SK-N-SH (cell line): ENCODE results near the gene PPP1R1A. TPM values are rescaled to one million over a fixed set of nuclear protein-coding genes. Genes with fewer than 3 reads are reported as not detected.

Experiments
- CTCF ChIA-PET: fragments of 300-600, 350-600 bp; formaldehyde crosslinking; extraction: SDS; loops from one replicate; lab custom pipeline; 2021; lab: Yijun Ruan, JAX
- POLR2A ChIA-PET: fragments of 350-600 bp; sonication (Branson Sonifier 250); formaldehyde crosslinking; extraction: SDS; loops from one replicate; lab custom pipeline; 2020; ENCODE audit warnings: antibody characterized with exemption, inconsistent platforms; lab: Yijun Ruan, JAX
- DNase-seq: peaks from one replicate; pipeline ENCODE4 v3.0.0; 2012
- H2AFZ ChIP-seq: fragments of 200-600 bp; sonication (generic); 2 replicates; pipeline ENCODE4 v1.8.1; 2016; ENCODE audit warnings: antibody characterized with exemption, mild to moderate bottlenecking, low read depth
- H3F3A ChIP-seq: fragments of 200-600 bp; sonication (generic); replicated peaks from 2 replicates; pipeline ENCODE3; 2016; ENCODE audit warnings: antibody characterized with exemption, mild to moderate bottlenecking; ENCODE audit not compliant: insufficient read depth
- H3K27ac ChIP-seq, 2 experiments: fragments of 200-500 bp in 1 of 2; fragments of 200-600 bp in 1 of 2; sonication (Bioruptor generic) in 1 of 2; sonication (generic), shearing (Covaris generic) in 1 of 2; 2 replicates each; pipeline versions ENCODE4 v1.5.1 to v1.6.1; 2014 to 2016; ENCODE audit warnings: low read depth in 2 of 2, inconsistent platforms in 1 of 2, low read length in 1 of 2, mild to moderate bottlenecking in 1 of 2, mixed read lengths in 1 of 2
- H3K27me3 ChIP-seq: fragments of 200-600 bp; sonication (generic), shearing (Covaris generic); 2 replicates; pipeline ENCODE4 v1.6.1; 2016; ENCODE audit warnings: mixed run types; ENCODE audit not compliant: insufficient read depth
- H3K36me3 ChIP-seq, 2 experiments: fragments of 200-500 bp in 1 of 2; fragments of 200-600 bp in 1 of 2; sonication (Bioruptor generic) in 1 of 2; sonication (generic) in 1 of 2; replicated peaks in 1 of 2; 2 replicates each; pipeline versions ENCODE3 to v1.5.1; 2014 to 2016; ENCODE audit warnings: low read length in 1 of 2, mild to moderate bottlenecking in 1 of 2; ENCODE audit not compliant: insufficient read depth in 2 of 2, control insufficient read depth in 1 of 2
- H3K4me1 ChIP-seq, 2 experiments: fragments of 200-500 bp in 1 of 2; fragments of 200-600 bp in 1 of 2; sonication (Bioruptor generic) in 1 of 2; sonication (generic), shearing (Covaris generic) in 1 of 2; 2 replicates each; pipeline versions ENCODE4 v1.5.1 to v1.6.1; 2014 to 2016; ENCODE audit warnings: low read depth in 1 of 2, low read length in 1 of 2, mixed run types in 1 of 2; ENCODE audit not compliant: insufficient read depth in 2 of 2, control insufficient read depth in 1 of 2
- H3K4me2 ChIP-seq: fragments of 200-600 bp; sonication (generic), shearing (Covaris generic); 2 replicates; pipeline ENCODE4 v1.6.1; 2017; ENCODE audit warnings: mixed run types
- H3K4me3 ChIP-seq, 2 experiments: fragments of 200-500 bp in 1 of 2; fragments of 200-600 bp in 1 of 2; sonication (Bioruptor generic) in 1 of 2; sonication (generic), shearing (Covaris generic) in 1 of 2; 2 replicates each; pipeline versions ENCODE4 v1.5.1 to v1.8.1; 2014 to 2016; ENCODE audit warnings: low read depth in 2 of 2, inconsistent platforms in 1 of 2, low read length in 1 of 2, mild to moderate bottlenecking in 1 of 2, mixed read lengths in 1 of 2, moderate library complexity in 1 of 2
- H3K79me2 ChIP-seq: fragments of 200-600 bp; sonication (generic); 2 replicates; pipeline ENCODE4 v1.8.1; 2017; ENCODE audit warnings: mild to moderate bottlenecking; ENCODE audit not compliant: insufficient read depth
- H3K9ac ChIP-seq: fragments of 200-600 bp; sonication (generic); 2 replicates; pipeline ENCODE4 v1.6.1; 2017; ENCODE audit warnings: mixed run types
- H3K9me2 ChIP-seq: fragments of 200-600 bp; sonication (generic); 2 replicates; pipeline ENCODE4 v1.6.1; 2017; ENCODE audit warnings: mixed run types
- H3K9me3 ChIP-seq: fragments of 200-600 bp; sonication (generic); 2 replicates; pipeline ENCODE4 v1.6.1; 2017; ENCODE audit warnings: mixed run types, mild to moderate bottlenecking, moderate library complexity
- H4K20me1 ChIP-seq: fragments of 200-600 bp; sonication (generic); 2 replicates; pipeline ENCODE4 v1.6.1; 2017; ENCODE audit warnings: mild to moderate bottlenecking, mixed run types; ENCODE audit not compliant: insufficient read depth
- ELF1 ChIP-seq: IDR thresholded peaks from 2 replicates; pipeline ENCODE4 v1.4.0; 2012
- EP300 ChIP-seq, 2 experiments: IDR thresholded peaks; 2 replicates each; pipeline versions ENCODE4 v1.4.0 to v1.6.1; 2012; ENCODE audit warnings: borderline replicate concordance in 1 of 2, low read depth in 1 of 2, low read length in 1 of 2
- FOSL2 ChIP-seq: IDR thresholded peaks from 2 replicates; pipeline ENCODE4 v1.4.0; 2012; ENCODE audit warnings: low read depth, mild to moderate bottlenecking, moderate library complexity, borderline replicate concordance
- FOXJ3 ChIP-seq: sonication (generic); formaldehyde crosslinking; IDR thresholded peaks from 2 replicates; pipeline ENCODE4 v1.5.1; 2020; ENCODE audit warnings: mild to moderate bottlenecking, missing genetic modification reagents
- FOXM1 ChIP-seq: IDR thresholded peaks from 2 replicates; pipeline ENCODE4 v1.4.0; 2012; ENCODE audit warnings: low read depth, mild to moderate bottlenecking
- GABPA ChIP-seq: IDR thresholded peaks from 2 replicates; pipeline ENCODE4 v1.4.0; 2012; ENCODE audit warnings: low read depth, mild to moderate bottlenecking
- JUND ChIP-seq: IDR thresholded peaks from 2 replicates; pipeline ENCODE4 v1.4.0; 2012
- MEF2A ChIP-seq: IDR thresholded peaks from 2 replicates; pipeline ENCODE4 v1.4.0; 2012; ENCODE audit warnings: low read depth, borderline replicate concordance
- MXI1 ChIP-seq: IDR thresholded peaks from 2 replicates; pipeline ENCODE4 v1.6.1; 2012; ENCODE audit warnings: mild to moderate bottlenecking, low read depth, low read length, improper control_type of control experiment
- NFIC ChIP-seq: IDR thresholded peaks from 2 replicates; pipeline ENCODE4 v1.4.0; 2012; ENCODE audit warnings: borderline replicate concordance
- RAD21 ChIP-seq: IDR thresholded peaks from 2 replicates; pipeline ENCODE4 v1.6.1; 2012; ENCODE audit warnings: mild to moderate bottlenecking, low read length
- RXRA ChIP-seq: IDR thresholded peaks from 2 replicates; pipeline ENCODE4 v1.4.0; 2012; ENCODE audit warnings: low read depth, mild to moderate bottlenecking, borderline replicate concordance
- SIN3A ChIP-seq: IDR thresholded peaks from 2 replicates; pipeline ENCODE4 v1.6.1; 2012; ENCODE audit warnings: low read depth, mild to moderate bottlenecking, low read length, moderate library complexity, borderline replicate concordance
- SMC3 ChIP-seq: IDR thresholded peaks from 2 replicates; pipeline ENCODE4 v1.6.1; 2012; ENCODE audit warnings: low read depth, low read length, improper control_type of control experiment
- TAF1 ChIP-seq: IDR thresholded peaks from 2 replicates; pipeline ENCODE4 v1.6.1; 2012; ENCODE audit warnings: low read depth, mild to moderate bottlenecking, low read length, moderate library complexity, borderline replicate concordance
- TCF12 ChIP-seq: IDR thresholded peaks from 2 replicates; pipeline ENCODE4 v1.4.0; 2012
- TEAD4 ChIP-seq: IDR thresholded peaks from 2 replicates; pipeline ENCODE4 v1.4.0; 2012; ENCODE audit warnings: mild to moderate bottlenecking, borderline replicate concordance; ENCODE audit not compliant: insufficient read depth
- YY1 ChIP-seq: IDR thresholded peaks from 2 replicates; pipeline ENCODE4 v1.4.0; 2012; ENCODE audit warnings: low read depth, mild to moderate bottlenecking
- WGBS: methylation state at CpG from one replicate; pipeline ENCODE4 v1.1.6; 2017; ENCODE audit warnings: low lambda C conversion rate; 5-methylcytosine and 5-hydroxymethylcytosine counted together
- polyA plus RNA-seq, 3 experiments: library from polyadenylated mRNA; depleted of rRNA; stranded (reverse); fragments of >200 nt; gene quantifications; 2 replicates each; pipeline ENCODE4 v1.2.3, GENCODE V29; 2012
- TF ChIP-seq, protein P1 (sequence below): IDR thresholded peaks from 2 replicates; pipeline ENCODE4 v1.4.0; 2012; ENCODE audit warnings: low read depth, borderline replicate concordance

PPP1R1A gene
- polyA plus RNA-seq, 1 of the 3 experiments (the other 2 are of a cell fraction), result not detected

- TF ChIP-seq EP300 (IDR thresholded peaks at IDR 0.05; ENCODE audit: borderline replicate concordance in 1 of 2, low read depth in 1 of 2, low read length in 1 of 2) (no peak), FOSL2 (no peak), TAF1 (no peak), YY1 (no peak), NFIC (no peak)
Observed at GRCh38 chr12:54555670-54556257, 32.7 kb downstream of the PPP1R1A start (continued).

DNA sequence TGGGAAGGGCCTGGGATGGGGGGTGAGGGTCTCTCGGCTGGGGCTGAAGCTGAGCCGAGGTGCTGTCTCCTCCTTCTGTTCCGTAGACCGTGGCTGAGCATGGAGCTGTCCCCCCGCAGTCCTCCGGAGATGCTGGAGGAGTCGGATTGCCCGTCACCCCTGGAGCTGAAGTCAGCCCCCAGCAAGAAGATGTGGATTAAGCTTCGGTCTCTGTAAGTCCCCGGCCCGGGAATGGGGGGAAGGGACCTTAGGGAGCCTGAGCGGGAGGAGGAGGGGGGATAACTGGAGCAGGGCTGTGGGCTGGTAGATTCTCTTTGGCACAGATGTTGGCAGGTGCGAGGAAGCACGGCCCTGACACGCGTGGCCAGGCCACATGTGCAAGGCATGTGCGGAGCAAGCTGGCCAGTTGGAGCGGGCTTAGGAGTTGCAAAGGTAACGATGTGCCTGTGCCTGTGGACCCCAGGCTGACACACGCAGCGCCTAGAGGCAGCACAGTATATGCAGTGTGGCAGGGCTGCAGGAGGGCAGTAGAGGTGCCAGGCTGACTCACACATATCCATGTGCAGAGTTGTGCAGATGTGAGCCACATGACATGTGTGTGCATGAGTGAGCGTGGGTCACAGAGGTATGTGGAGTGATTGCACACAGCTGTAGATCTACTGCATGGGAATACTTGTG is 38.5 kb downstream of the PPP1R1A start:
- Histone ChIP-seq H3K9me2 (no peaks in the 10 kb centered on the region), H3K79me2 (no peaks in the 10 kb centered on the region), H3K4me1 (no peaks in the 10 kb centered on the region), H2AFZ (no peak overlapping the region), H3K36me3 (no peaks in the 10 kb centered on the region), H3F3A (no peaks in the 10 kb centered on the region), H3K9me3 (no peaks in the 10 kb centered on the region), H3K27me3 (peaks cover 49% of the 10 kb centered on the region), H3K4me2 (peak overlapping the region; percentile 37; the same call in 1 of the 2 replicates), H3K4me3 (no peak overlapping the region), H3K9ac (no peak overlapping the region), H3K27ac (no peak overlapping the region)
- no peak for DNase-seq
- 1% methylated on average over 16 of the region's 22 CpGs for WGBS
- CTCF ChIA-PET, result interaction anchor here (0.7 to 1.6 kb wide), 4 partner anchors 11 to 199 kb away, joined by 3 read pairs; no protein-coding TSS in a partner anchor
- TF ChIP-seq MXI1 (no peak), RAD21 (no peak), SIN3A (no peak), GABPA (no peak), JUND (no peak), ELF1 (no peak), TCF12 (no peak), MEF2A (no peak), TEAD4 (no peak)
- TF ChIP-seq, protein P1, sequence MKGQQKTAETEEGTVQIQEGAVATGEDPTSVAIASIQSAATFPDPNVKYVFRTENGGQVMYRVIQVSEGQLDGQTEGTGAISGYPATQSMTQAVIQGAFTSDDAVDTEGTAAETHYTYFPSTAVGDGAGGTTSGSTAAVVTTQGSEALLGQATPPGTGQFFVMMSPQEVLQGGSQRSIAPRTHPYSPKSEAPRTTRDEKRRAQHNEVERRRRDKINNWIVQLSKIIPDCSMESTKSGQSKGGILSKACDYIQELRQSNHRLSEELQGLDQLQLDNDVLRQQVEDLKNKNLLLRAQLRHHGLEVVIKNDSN, result no peak
- TF ChIP-seq, all 33 proteins: peak for 0
- POLR2A ChIA-PET, result no interaction called here
- H4K20me1 ChIP-seq, result no peaks in the 10 kb centered on the region

GRCh38 chr12:54546511-54546910 is 41.9 kb downstream of the PPP1R1A start:
- DNase-seq, result no peak
- no peak overlapping the region for H3K4me3 ChIP-seq
- H3K27ac ChIP-seq, result no peak overlapping the region
- H2AFZ ChIP-seq, result no peak overlapping the region
- no peaks in the 10 kb centered on the region for H3K4me1 ChIP-seq
- no peaks in the 10 kb centered on the region for H3K9me2 ChIP-seq
- CTCF ChIA-PET, result no interaction called here
- H3K9me3 ChIP-seq, result no peaks in the 10 kb centered on the region
- no peak overlapping the region for H3K9ac ChIP-seq
- H3K36me3 ChIP-seq, result no peaks in the 10 kb centered on the region
- no peak for TF ChIP-seq RAD21
- TF ChIP-seq FOXM1, result no peak
- TF ChIP-seq RXRA, result no peak
- TF ChIP-seq GABPA, result no peak
- TF ChIP-seq EP300 (IDR thresholded peaks at IDR 0.05; ENCODE audit: borderline replicate concordance in 1 of 2, low read depth in 1 of 2, low read length in 1 of 2), result no peak
- no peak for TF ChIP-seq SMC3
- TF ChIP-seq TAF1, result no peak
- no peak for TF ChIP-seq TEAD4
- TF ChIP-seq SIN3A, result no peak
- TF ChIP-seq FOXJ3 (CRISPR knock-in tag), result no peak
- TF ChIP-seq MEF2A, result no peak
- no peak for TF ChIP-seq TCF12
- POLR2A ChIA-PET, result no interaction called here
- H3K4me2 ChIP-seq, result no peak overlapping the region
- H4K20me1 ChIP-seq, result no peaks in the 10 kb centered on the region
- H3K79me2 ChIP-seq, result no peaks in the 10 kb centered on the region
- H3F3A ChIP-seq, result no peaks in the 10 kb centered on the region
- peaks cover 73% of the 10 kb centered on the region for H3K27me3 ChIP-seq
- 5% methylated on average over 2 of the region's 2 CpGs for WGBS
